Fibroblast of pulmonary artery (primary cell): Measurements from ENCODE around the gene MYBPHL.

Experiments used
- DNase-seq: peaks from one replicate; pipeline ENCODE4 v3.0.0-alpha.2; 2010; ENCODE audit warnings: low read depth
- H3K4me3 ChIP-seq: replicated peaks from 2 replicates; pipeline ENCODE4 v1.5.1; 2011; ENCODE audit warnings: low read depth, mild to moderate bottlenecking, control low read depth, low read length, moderate library complexity
- CTCF ChIP-seq: IDR thresholded peaks from 2 replicates; pipeline ENCODE4 v1.5.1; 2011; ENCODE audit warnings: mild to moderate bottlenecking, control low read depth, low read length, inconsistent platforms; ENCODE audit errors: missing control alignments

Gene MYBPHL

DNA sequence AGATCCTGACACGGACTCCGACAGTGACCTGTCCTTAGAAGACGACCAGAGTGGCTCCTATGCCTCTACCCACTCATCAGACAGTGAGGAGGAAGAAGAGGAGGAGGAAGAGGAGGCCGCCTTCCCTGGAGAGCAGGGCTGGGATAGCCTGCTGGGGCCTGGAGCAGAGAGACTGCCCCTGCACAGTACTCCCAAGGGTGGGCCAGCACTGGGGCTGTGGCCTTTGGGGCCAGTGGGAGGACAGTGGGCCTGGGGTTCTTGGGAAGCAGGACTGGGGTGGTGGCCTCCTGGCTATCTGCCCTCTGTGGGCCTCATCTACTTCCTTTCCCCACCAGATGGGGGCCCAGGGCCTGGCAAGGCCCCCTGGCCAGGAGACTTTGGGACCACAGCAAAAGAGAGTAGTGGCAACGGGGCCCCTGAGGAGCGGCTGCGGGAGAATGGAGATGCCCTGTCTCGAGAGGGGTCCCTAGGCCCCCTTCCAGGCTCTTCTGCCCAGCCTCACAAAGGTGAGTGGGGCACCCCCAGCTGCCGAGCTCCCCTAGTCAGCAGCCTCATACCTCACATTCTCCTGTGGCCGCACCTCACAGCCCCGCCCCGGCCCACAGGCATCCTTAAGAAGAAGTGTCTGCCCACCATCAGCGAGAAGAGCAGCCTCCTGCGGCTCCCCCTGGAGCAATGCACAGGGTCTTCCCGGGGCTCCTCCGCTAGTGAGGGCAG, 33.8 kb downstream of the MYBPHL start:
- DNase-seq = no peak
- no peak for TF ChIP-seq CTCF
- no peak overlapping the region for H3K4me3 ChIP-seq

- no peak for DNase-seq
- H3K4me3 ChIP-seq = no peak overlapping the region
- TF ChIP-seq CTCF = no peak
These were observed 34.6 kb downstream of the MYBPHL start for GRCh38 chr1:109272021-109272799.

GRCh38 chr1:109271458-109271857, 35.4 kb downstream of the MYBPHL start:
- no peak overlapping the region for H3K4me3 ChIP-seq
- TF ChIP-seq CTCF = no peak
- DNase-seq = no peak

- no peak for TF ChIP-seq CTCF
- no peak overlapping the region for H3K4me3 ChIP-seq
- DNase-seq = no peak
These were observed 36.0 kb downstream of the MYBPHL start for GRCh38 chr1:109270623-109271317.

DNA sequence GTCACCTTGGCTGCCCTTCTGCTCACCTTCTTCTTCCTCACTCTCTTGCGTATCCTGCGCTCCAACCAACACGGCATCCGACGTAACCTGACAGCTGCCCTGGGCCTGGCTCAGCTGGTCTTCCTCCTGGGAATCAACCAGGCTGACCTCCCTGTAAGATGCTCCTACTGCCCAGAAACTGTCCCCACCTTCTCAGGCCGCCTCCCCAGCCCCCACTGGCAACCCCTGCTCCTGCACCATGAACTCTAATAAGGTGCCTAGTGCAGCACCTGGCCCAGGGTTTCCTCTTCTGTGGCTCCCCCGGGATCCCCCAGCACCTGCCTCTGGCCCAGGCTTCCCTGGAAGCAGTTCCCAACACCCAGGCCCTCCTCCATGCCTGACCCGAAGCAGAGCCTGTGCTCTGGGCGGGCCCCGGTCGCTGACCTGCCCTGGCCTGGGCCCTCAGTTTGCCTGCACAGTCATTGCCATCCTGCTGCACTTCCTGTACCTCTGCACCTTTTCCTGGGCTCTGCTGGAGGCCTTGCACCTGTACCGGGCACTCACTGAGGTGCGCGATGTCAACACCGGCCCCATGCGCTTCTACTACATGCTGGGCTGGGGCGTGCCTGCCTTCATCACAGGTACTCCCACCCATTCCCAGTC, 36.7 kb downstream of the MYBPHL start:
- DNase-seq = no peak
- H3K4me3 ChIP-seq = no peak overlapping the region
- no peak for TF ChIP-seq CTCF

- no peak for TF ChIP-seq CTCF
- H3K4me3 ChIP-seq = no peak overlapping the region
- no peak for DNase-seq
These were observed 37.4 kb downstream of the MYBPHL start for GRCh38 chr1:109269212-109269980.
